OCI-LY1 (cell line): ENCODE results near the gene SMYD1.

Experiments used
- EZH2 ChIP-seq: fragments of 200-600 bp; sonication (generic), shearing (Covaris generic); IDR thresholded peaks from 2 replicates; pipeline ENCODE4 v1.8.0; 2017; ENCODE audit warnings: borderline replicate concordance, mixed run types, mild to moderate bottlenecking, antibody characterized with exemption, low read length, moderate library complexity, mixed read lengths
- TF ChIP-seq, protein P1 (sequence below): fragments of 200-600 bp; sonication (generic), shearing (Covaris generic); IDR thresholded peaks from 2 replicates; pipeline ENCODE4 v1.5.1; 2017; ENCODE audit warnings: mild to moderate bottlenecking, antibody characterized with exemption, low read length, moderate library complexity, mixed read lengths

DNA sequence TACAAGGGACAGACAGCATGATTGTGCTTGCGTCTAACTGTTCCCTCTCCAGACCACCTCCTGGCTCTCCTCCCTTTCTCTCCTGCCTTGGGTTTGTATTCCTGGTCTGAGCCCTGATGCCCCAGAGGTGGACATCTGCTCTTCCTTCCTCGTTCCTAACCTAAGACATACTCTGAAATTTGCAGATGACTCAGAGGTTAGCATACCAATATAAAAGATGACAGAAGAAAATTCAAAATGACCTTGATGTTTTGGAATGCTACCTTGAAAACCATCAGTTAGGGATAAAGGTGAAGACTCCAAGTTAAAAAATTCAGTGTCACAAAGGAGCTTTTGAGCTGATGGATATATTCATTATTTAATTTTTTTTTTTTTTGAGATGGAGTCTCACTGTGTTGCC is 12.9 kb downstream of the SMYD1 start:
- TF ChIP-seq, protein P1, sequence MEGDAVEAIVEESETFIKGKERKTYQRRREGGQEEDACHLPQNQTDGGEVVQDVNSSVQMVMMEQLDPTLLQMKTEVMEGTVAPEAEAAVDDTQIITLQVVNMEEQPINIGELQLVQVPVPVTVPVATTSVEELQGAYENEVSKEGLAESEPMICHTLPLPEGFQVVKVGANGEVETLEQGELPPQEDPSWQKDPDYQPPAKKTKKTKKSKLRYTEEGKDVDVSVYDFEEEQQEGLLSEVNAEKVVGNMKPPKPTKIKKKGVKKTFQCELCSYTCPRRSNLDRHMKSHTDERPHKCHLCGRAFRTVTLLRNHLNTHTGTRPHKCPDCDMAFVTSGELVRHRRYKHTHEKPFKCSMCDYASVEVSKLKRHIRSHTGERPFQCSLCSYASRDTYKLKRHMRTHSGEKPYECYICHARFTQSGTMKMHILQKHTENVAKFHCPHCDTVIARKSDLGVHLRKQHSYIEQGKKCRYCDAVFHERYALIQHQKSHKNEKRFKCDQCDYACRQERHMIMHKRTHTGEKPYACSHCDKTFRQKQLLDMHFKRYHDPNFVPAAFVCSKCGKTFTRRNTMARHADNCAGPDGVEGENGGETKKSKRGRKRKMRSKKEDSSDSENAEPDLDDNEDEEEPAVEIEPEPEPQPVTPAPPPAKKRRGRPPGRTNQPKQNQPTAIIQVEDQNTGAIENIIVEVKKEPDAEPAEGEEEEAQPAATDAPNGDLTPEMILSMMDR, result no peak
- TF ChIP-seq EZH2, result no peak
